T-helper 2 cell (primary cell): Measurements from ENCODE around the gene CMTM2.
"Not testable (repeated sequence)": the region's sequence is repeated elsewhere in the genome, so short reads cannot be mapped to it uniquely, and the experiment has no call there.

Experiments used
- DNase-seq, 5 experiments: peaks; one replicate each; pipeline versions ENCODE4 v3.0.0 to v3.0.0-alpha.2; 2012 to 2022

CMTM2 gene

DNA sequence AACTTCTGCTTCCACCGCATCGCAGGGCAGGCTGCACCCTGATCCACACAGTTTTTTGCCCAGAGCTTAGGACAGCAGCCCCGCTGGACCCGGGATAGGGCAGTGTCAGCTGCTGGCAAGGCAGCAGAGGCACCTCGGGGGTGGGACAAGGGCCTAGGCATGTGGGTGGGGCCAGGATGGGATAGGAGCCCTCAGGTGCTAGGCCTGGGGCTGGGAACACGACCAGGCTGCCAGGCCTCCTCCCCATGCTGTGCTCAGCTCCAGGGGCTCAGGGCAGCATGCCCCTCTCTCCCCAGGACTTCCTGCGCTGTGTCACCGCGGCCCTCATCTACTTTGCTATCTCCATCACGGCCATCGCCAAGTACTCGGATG is 29.9 kb downstream of the CMTM2 start:
- DNase-seq: no peak

GRCh38 chr16:66610111-66610820 is 31.0 kb downstream of the CMTM2 start:
- DNase-seq: no peak

- not testable (repeated sequence) for DNase-seq
These were observed 32.6 kb downstream of the CMTM2 start for GRCh38 chr16:66611911-66612310.

- no peak for DNase-seq
These were observed 33.2 kb downstream of the CMTM2 start for GRCh38 chr16:66612422-66612821.

- DNase-seq: no peak
These were observed 35.0 kb downstream of the CMTM2 start for GRCh38 chr16:66614161-66614802.

GRCh38 chr16:66616169-66616568 is 36.9 kb downstream of the CMTM2 start:
- DNase-seq: no peak

DNA sequence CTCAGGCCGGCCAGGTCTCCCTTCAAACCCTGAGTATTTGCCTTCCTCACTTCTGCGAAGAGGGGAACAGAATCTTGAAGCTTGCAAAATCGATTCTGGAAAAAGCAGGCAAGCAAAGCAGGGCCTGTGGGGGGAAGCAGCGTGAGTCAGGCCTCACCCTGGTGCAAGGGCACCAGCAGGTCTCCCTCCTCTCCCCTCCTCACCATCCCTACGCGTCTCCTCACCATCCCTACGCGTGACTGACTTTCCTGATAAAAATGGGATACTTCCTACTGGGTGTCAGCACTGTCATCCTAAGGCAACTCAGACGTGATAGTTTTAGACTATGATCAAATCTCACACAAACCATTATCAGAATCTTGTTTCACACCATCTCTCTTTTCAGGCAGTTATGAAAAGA is 37.3 kb downstream of the CMTM2 start:
- DNase-seq: no peak

- no peak for DNase-seq
These were observed 37.8 kb downstream of the CMTM2 start for GRCh38 chr16:66617010-66617434.

DNA sequence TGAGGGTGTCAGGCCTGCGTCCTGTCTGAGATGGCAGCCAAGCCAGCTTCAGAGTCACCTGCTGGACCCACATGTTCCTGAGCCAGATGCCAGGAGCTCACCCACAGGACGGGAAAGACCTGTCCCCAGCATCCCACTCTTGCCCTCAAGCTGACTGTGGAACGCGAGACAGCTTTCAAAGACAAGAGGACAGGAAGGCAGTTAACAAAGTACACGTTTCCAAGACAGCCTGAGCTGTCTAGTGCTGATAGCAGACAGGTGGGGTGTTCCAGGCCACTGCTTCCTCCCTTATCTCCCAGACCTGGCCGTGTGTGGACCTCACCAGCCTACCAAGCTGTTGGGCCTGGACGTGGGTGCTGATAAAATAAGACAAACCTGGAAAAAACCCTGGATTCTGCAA is 38.5 kb downstream of the CMTM2 start:
- no peak for DNase-seq

- DNase-seq: no peak
These were observed 39.5 kb downstream of the CMTM2 start for GRCh38 chr16:66618588-66619375.

DNA sequence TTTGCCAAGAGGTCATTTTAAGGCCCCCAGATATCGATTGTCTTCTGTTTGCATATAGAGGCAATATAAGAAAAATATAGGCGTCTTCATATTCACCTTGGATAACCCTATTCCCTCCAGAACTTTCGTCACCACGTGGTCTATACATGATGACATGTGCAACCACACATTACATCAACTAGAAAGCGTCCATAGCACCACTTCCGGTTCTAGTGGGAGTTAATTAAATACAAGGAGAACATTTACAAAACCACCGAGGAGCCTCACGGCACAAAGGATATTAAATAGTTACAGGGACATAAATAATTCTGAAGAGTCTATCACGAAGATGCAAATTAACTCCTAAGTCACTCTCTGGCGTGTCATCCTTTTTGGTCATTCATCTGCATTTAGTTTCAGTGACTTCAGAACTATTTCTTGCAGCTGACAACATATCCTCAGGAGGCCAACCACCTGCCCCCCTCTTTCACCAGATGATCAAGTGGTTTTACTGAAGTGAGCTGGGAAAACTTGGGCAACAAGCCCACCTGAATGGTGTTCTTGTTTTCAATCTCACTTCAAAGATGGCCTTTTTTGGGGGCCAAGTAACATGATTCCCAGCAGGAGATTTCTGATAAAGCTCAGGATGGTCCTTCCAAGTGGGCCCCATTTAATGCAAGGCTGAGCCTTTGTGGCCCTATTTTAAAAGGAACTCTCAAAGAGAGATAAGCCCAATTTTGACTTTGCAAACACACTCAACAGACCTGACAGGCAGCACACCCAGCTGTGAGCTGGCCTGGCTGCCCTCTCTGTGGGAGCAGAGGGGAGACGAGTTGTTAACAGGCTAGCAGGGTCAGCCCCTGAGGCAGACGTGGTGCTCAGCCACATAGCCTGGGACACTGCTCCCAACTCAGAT is 40.5 kb downstream of the CMTM2 start:
- no peak for DNase-seq

GRCh38 chr16:66620429-66620795 is 41.1 kb downstream of the CMTM2 start:
- no peak for DNase-seq

DNA sequence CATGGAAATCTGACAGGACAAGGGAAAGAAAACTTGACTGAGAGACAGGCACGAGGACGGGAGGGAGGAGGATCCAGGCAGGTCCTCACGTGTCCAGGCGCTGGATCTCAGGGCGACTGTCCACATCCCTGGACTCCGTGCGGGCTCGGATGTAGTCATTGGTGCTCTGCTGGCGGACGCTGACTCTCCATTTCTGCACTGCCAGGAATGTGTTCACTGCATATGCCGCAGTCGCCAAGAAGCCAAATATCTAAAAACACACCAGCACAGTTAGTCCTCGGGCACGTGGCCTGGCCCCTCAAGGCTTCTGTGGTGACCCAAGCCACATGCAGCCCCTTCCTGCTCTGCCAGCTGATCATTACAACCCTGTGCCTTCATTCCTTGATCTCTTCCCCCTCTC is 42.7 kb downstream of the CMTM2 start:
- no peak for DNase-seq

DNA sequence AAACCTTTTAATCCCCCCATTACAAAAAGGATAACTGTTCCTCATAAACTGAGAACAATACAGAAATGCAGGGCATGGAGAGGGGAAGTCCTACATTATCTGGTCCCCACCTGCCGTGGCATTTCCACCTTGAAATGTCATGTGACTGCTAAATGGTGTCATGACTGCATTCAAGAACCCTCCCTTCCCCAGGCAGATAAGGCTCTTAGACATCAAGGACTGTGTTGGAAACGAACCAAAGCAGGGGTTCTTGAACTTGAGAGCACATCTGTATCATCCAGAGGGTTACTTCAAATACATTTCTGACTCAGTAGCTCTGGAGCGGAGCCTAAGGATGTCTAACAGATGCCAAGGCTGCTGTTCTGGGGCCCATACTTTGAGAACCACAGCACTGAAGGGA is 43.6 kb downstream of the CMTM2 start:
- no peak for DNase-seq

- no peak for DNase-seq
These were observed 44.5 kb downstream of the CMTM2 start for GRCh38 chr16:66623755-66624154.

DNA sequence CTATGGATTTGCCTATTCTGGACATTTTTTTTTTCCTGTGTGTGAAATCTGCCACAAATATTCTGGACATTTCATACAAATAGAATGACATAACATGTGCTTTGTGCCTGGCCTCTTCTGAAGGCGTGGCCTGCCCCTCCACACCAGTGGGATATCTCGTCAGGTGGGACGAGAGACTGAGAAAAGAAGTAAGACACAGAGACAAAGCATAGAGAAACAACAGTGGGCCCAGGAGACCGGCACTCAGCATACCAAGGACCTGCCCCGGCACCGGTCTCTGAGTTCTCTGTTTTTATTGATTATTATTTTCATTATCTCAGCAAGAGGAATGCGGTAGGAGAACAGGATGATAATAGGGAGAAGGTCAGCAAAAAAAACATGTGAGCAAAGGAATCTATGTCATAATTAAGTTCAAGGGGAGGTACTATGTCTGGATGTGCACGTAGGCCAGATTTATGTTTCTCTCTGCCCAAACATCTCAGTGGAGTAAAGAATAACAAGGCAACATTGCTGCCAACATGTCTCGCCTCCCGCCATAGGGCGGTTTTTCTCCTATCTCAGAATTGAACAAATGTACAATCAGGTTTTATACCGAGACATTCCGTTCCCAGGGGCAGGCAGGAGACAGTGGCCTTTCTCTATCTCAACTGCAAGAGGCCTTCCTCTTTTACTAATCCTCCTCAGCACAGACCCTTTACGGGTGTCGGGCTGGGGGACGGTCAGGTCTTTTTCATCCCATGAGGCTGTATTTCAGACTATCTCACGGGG is 48.5 kb downstream of the CMTM2 start:
- not testable (repeated sequence) for DNase-seq

DNA sequence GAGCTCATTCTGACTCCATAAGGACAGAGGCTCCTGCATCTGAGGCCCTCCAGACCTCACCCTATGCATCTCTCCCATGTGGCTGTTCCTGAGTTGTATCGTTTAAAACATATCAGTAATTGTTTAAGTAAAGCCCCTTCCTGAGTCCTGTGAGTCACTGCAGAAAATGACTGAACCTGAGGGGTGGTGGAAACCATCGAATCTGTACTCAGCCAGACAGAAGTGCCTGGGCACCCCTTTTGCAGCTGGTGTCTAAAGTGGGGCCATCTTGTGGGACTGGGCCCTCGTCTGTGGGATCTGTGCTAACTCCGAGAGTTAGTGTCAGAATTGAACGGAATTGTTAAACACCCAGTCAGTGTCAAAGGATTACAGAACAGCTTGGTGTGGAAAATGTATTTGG is 50.6 kb downstream of the CMTM2 start:
- no peak for DNase-seq

- not testable (repeated sequence) for DNase-seq
These were observed 51.4 kb downstream of the CMTM2 start for GRCh38 chr16:66630561-66631260.

DNA sequence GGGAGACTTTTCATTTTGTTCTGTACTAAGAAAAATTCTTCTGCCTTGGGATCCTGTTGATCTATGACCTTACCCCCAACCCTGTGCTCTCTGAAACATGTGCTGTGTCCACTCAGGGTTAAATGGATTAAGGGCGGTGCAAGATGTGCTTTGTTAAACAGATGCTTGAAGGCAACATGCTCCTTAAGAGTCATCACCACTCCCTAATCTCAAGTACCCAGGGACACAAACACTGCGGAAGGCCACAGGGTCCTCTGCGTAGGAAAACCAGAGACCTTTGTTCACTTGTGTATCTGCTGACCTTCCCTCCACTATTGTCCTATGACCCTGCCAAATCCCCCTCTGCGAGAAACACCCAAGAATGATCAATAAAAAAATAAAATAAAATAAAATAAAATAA is 52.3 kb downstream of the CMTM2 start:
- DNase-seq: not testable (repeated sequence)

- no peak for DNase-seq
These were observed 55.4 kb downstream of the CMTM2 start for GRCh38 chr16:66634527-66635196.

- DNase-seq: no peak
These were observed 56.1 kb downstream of the CMTM2 start for GRCh38 chr16:66635406-66635805.
